Inferior parietal cortex (tissue), 1 donor: ENCODE data around the gene LARP6.
"Not testable (repeated sequence)": the region's sequence is repeated elsewhere in the genome, so short reads cannot be mapped to it uniquely, and the experiment has no call there.

Source experiments
- DNase-seq: peaks from one replicate; pipeline ENCODE4 v3.0.0-alpha.2; 2016; ENCODE audit errors: extremely low spot score

LARP6 gene

GRCh38 chr15:70831094-70831911 is 22.7 kb downstream of the LARP6 start:
- DNase-seq = no peak

GRCh38 chr15:70830615-70831014 is 23.3 kb downstream of the LARP6 start:
- no peak for DNase-seq

GRCh38 chr15:70829371-70830166 is 24.4 kb downstream of the LARP6 start:
- DNase-seq = no peak

GRCh38 chr15:70827721-70828120 is 26.2 kb downstream of the LARP6 start:
- DNase-seq = no peak

DNA sequence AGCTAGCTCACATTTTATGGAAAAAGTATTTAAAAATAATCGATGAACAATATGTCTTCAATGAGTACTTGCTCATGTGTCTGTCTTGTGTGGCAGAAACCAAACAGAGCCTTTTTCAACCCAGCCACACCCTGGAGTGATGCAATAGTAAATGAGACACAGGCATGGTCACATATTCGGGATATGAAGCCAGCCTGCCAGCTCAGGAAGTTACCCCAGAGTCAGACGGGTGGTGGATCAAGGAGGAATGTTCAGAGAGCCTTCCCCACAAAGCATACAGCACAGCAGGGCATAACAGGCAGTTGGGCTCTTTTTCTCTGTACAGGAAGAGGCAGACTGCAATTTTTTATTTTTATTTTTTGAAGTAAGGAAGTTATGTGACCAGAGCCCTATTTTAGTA is 27.3 kb downstream of the LARP6 start:
- no peak for DNase-seq

- no peak for DNase-seq
Measured at GRCh38 chr15:70825841-70826240, 28.1 kb downstream of the LARP6 start.

- no peak for DNase-seq
Measured at GRCh38 chr15:70823196-70823595, 30.8 kb downstream of the LARP6 start.

DNA sequence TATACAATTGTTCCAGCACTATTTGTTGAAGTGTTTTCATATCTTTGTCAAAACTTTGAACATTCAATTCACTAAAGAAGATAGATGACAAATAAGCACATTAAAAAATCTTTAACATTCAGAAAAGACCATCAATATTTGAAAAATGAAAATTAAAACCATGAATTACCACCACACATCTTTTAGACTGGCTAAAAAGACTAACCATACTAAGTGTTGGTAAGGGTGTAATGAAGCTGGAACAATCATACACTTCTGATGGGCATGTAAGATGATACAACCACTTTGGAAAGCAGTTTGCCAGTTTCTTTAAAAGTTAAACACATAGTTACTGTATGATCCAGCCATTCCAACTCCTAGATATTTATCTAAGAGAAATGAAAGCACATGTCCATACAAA is 33.7 kb downstream of the LARP6 start:
- DNase-seq = no peak

- DNase-seq = no peak
Measured at GRCh38 chr15:70818580-70818979, 35.4 kb downstream of the LARP6 start.

GRCh38 chr15:70817266-70817665 is 36.7 kb downstream of the LARP6 start:
- no peak for DNase-seq

GRCh38 chr15:70815604-70816003 is 38.4 kb downstream of the LARP6 start:
- no peak for DNase-seq

GRCh38 chr15:70815011-70815410 is 38.9 kb downstream of the LARP6 start:
- not testable (repeated sequence) for DNase-seq

GRCh38 chr15:70812827-70813364 is 41.1 kb downstream of the LARP6 start:
- DNase-seq = no peak

GRCh38 chr15:70810916-70811578 is 42.9 kb downstream of the LARP6 start:
- DNase-seq = no peak

GRCh38 chr15:70806992-70807712 is 46.8 kb downstream of the LARP6 start:
- no peak for DNase-seq

GRCh38 chr15:70804388-70804787 is 49.6 kb downstream of the LARP6 start:
- not testable (repeated sequence) for DNase-seq

DNA sequence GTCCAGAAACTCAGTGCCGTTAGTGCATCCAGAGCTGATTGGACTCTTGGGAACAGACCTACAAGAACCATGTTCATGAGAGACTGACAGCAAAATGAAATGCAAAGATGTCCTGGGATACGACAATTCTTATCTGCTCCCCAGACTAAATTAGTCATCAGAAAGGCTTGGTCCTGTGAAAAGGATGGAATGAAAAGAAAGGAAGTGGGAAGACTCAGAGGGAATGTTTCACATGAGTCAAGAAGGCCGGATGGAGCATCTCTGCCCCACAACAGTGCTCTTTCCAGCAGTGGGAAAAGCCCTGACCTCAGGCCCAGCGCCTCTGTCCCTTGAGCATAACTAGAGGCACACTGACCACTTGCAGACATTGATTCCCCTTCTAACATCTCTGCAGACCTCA is 51.3 kb downstream of the LARP6 start:
- DNase-seq = no peak

DNA sequence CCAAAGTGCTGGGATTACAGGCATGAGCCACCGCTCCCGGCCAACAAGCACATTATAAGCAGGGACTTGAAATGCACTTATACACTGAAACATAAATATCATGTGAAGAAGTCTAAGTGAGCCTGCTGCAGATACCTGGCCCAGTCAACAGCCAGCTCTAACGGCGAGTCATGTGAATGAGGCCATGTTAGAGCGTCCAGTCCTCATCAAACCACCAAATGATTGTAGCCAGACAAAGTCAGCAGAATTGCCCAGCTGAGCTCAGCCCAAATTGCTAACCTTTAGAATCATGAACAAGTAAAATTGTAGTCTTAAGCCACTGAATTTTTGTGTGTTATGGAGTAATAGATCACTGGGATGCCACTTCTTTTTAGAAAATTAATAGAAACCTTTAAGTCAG is 52.8 kb downstream of the LARP6 start:
- DNase-seq = no peak

GRCh38 chr15:70799667-70800450 is 54.1 kb downstream of the LARP6 start:
- no peak for DNase-seq

DNA sequence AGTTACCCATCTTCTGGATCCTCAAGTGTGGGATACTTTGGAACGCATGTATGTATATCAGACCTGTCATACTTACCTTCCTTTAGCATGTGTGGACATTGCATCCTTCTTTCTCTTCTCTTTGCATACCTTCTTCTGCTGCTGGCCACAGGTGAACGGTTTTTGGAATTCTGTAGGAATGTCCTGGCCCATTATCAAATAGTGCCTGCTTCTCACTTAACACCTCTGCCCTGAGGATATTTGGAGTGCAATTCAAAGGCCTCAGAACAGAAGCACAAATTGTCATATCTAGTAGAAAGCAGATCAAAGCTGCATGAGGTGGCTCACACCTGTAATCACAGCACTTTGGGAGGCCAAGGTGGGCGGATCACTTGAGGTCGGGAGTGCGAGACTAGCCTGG is 56.5 kb downstream of the LARP6 start:
- DNase-seq = no peak
